Kasumi-1 (cell line): ENCODE measurements around the gene PLEKHG5.
"Not testable (repeated sequence)": the region's sequence is repeated elsewhere in the genome, so short reads cannot be mapped to it uniquely, and the experiment has no call there.

Experiments
- DNase-seq, 2 experiments: peaks; one replicate each; lab custom pipeline; 2025; lab: John Stamatoyannopoulos, UW

PLEKHG5 gene

DNA sequence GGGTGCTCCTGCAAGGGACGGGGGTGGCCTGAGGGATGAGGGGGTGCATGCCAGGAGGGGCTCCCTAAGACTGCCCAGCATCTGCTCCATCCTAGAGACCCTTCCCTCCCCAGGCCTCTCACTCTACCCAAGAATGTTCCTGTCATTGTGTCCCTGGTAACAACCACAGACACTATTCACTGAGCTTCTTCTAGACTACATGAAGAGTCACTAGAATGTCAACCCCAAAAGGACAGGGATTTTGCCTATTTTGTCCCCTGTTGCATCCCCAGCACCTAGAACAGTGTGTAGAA lies 28.4 kb downstream of the PLEKHG5 start:
- no peak for DNase-seq

DNA sequence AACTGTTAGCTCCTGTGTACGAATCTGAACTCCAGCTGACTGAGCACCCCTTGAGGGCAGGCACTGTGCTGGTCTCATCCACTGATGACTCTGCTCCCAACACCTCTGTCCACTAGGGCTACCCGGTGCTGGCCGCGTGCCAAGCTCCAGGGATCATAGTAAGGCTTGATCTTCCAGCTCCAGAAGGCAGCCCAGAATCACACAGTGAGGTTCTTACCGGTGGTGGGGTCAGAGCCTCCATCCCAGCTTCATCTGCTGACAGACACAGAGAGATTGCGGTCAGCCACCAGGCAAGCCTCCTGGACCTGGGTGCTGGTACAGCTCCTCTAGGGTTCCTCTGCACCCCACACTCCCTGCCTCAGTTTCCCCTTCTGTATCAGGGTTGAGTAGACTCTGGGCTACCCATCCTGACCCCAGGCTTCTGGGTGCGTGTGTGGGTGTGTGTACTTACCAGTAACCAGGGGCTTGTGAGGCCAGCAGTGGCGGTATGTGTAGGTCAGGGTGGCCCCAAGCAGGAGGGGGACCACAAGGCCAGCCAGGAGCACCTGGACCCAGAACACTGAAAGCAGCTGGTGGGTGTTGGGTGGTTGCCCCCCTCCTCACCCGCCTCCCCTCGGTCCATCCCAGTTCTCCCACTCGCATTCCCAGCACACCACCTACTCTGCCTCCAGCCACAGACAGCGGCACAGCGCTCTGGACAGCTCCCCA lies 28.9 kb downstream of the PLEKHG5 start:
- no peak for DNase-seq

DNA sequence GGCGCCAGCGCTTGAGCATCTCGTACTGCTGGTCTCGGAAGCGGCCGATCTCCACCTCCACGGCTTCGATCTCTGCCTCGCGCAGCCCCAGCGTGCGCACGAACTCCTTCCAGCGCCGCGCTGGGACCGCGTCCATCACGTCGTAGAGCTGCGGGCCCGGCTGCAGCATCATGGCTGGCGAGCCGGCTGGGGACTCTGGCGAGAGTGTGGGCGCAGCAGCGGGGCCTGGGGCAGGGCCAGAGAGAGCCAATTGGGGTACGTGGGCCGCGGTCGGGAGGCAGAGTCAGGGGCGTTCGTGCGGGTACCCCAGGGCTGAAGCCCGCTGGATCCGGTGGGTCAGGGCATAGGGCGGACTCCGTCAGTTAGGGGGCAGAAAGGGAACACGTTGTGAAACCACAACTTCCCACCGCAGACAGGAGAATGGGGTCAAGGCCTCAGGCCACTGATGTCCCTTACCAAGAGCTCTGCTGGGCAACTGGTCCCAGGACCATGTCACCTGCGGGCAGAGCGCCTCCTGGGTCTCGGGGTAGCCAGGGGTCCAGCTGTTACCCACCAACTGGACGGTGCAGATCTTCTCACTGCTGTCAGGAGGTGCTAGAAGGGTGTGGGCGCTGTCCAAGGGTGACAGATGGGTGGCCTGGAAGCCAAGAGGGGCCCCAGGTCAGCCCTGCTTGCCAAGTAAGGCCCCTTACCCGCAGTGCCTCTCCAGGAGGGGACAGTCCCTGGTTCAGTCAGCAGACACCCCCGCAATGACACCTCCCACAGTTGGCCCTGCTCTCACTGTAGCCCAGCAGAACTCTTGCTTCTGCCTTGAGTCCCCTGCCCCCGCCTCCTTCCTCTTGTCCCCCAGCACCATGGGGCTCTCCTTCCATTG lies 29.7 kb downstream of the PLEKHG5 start:
- DNase-seq, result no peak

DNA sequence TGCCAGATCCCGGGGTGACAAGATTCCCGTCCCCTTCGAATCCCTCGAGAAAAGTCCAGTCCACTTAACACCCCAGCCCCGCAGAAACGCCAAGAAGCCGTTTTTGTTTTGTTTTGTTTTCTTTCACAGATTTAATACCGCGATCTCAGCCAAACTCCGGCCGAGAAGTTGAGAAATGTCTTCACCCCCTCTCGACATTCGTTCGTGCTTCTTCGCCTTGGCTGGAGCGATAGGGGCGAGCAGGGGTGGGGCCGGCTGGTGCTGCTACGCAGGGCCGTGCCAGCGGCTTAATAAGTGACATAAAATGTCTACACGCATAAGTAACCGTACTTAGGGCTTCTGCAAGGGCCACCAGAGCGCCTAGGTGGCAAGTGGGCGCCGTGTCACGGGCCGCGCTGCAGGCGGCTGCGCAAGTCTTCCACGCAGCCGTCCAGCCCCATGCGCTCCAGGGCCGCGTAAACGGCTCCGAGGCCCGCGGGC lies 30.4 kb downstream of the PLEKHG5 start:
- DNase-seq, result no peak

- no peak for DNase-seq
Observed at GRCh38 chr1:6460301-6461050, 31.0 kb downstream of the PLEKHG5 start.

DNA sequence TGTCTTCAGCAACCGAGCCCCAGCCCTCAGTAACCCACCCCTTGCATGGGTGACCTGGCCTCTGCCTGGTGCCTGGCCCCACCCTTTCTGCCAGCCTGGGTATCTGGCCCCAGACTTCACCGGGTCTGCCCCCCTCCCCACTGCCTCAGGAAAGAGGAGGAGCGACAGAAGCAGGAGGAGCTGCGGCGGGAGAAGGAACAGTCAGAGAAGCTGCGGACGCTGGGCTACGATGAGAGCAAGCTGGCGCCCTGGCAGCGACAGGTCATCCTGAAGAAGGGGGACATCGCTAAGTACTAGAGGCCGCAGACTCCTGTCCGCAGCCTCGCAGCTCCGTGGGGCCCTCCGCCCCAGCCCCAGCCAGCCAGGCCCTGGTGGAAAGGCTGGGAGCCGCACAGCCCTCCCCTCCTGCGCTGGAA lies 31.6 kb downstream of the PLEKHG5 start:
- peak in 1 of 2 experiments; percentile 26 for DNase-seq

DNA sequence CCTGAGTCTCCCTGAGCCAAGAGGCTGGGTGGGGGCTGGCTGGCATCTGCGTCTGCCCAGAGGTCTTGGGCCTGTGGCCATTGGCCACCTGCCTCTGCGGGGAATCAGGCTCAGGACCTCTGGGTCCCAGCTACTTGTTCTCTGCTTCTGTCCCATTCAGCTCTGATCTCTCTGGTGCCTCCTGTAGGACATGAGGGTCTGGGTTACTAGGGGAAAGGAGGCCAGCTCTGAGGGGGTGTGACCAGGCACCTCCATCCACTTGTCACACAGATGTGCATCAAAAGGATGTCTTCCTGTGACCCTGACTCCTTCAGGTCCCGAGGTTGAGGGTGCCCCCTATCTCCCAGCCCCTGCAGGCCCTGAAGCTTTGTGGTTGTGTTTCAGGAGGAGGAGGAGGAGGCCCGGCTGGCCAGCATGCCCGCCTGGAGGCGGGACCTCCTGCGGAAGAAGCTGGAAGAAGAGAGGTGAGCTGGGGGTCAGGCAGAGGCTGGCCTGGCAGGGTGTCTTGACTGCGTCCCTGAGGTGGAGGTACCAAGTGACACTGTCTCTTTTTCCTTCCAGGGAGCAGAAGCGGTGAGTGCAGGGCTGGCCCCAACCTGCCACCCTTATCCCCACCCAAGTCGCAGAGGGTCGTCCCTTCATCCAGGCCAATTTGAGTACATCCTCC lies 34.5 kb downstream of the PLEKHG5 start:
- no peak for DNase-seq

DNA sequence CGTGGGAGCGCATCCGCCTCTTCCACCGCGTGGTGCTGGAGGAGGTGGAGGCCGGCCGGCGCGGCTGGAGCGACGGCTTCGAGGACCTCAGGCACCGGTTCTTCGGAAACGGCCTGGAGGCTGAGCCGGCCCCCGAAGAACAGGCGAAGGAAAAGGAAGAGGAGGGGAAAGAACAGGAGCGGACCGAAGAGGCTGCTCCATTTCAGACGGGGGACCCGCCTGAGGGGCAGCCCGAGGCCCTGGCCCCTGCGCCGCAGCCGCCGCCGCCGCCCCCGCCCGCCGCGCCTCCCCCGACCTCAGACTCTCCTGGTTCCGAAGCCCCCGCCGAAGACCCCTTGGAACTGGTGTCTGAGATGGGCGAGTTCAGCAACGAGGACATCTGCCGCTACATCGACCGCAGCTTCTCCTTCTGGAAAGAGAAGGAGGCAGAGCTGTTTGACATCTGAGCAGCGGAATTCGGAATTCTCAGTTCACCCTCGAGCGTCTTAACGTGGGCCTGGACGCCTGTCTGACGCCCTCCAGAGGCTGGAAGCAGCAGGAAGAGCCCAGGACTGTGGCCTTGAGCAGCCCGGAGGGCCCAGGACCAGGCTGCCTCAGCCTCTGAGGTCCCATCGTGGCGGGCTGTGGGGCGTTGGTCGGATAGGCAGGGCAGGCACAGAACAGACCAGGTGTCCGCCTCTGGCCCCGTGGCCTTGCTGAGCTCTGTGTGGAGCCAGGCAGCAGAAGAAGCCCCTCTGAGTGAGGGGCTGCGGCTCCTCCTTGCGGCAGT lies 35.5 kb downstream of the PLEKHG5 start:
- DNase-seq, result not testable (repeated sequence)

DNA sequence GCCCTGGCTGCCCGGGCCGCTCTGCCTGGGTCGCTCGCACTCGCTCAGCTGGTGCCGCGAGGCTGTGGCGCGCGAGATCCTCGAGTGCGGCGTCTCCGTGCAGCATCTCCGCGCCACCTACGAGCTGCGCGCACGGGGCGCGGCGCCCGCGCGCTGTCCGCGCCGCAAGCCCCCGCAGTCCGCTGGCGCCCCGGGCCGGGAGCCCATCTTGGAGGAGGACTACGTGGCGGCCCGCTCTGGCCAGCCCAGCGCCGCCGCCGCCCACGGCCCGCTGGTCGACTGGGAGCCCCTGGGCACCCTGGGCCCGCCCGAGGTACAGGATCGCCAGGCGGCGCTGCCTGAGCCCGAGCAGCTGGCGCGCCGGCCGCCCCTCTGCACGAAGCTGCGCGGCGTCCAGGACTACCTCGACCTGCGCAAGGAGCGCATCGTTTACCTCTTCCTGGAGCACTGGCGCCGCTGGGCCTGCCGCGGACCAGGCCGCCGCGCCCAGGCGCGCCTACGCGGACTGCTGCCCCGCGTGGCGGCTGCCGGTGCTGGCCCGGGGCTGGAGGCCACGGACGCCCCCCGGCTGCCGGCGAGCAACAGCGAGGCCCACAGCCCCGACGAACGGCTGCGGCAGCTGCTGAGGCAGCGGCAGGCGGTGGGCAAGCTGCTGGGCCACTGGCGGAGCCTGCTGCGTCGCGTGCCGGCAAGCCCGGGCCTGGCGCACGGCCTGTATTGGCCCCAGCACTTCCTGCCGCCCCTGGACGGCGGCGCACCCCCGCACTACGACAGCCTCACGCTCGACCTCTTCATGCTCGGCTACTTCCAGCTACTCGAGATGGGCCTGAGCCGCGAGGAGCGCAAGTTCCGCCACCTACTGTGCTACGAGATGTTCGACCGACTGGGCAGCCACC lies 36.4 kb downstream of the PLEKHG5 start:
- DNase-seq, result no peak

- not testable (repeated sequence) for DNase-seq
Observed at GRCh38 chr1:6453895-6454855, 37.3 kb downstream of the PLEKHG5 start.

GRCh38 chr1:6450943-6451373 lies 40.5 kb downstream of the PLEKHG5 start:
- no peak for DNase-seq

GRCh38 chr1:6450486-6450885 lies 41.0 kb downstream of the PLEKHG5 start:
- not testable (repeated sequence) for DNase-seq

DNA sequence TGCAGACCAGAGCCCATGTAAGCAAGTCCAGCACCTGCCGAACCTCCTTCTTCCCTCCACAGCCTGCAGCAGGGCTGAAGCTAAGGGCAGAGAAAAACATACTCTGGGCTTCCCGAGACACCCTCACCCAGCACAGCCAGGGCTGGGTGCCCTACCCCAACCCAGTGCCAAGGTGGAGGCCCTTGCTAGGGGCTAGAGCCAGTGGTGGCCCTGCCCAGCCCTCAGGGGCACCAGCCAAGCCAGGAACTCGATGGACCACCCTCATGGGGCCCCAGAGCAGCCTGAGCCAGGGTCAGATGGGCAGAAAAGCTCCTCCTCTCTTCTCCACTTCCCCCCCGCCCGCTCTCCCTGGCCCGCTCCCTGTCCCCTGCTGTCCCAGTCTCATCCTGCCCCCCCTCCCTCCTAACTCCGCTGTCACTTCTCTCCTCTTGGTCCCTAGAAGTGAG lies 41.4 kb downstream of the PLEKHG5 start:
- no peak for DNase-seq

DNA sequence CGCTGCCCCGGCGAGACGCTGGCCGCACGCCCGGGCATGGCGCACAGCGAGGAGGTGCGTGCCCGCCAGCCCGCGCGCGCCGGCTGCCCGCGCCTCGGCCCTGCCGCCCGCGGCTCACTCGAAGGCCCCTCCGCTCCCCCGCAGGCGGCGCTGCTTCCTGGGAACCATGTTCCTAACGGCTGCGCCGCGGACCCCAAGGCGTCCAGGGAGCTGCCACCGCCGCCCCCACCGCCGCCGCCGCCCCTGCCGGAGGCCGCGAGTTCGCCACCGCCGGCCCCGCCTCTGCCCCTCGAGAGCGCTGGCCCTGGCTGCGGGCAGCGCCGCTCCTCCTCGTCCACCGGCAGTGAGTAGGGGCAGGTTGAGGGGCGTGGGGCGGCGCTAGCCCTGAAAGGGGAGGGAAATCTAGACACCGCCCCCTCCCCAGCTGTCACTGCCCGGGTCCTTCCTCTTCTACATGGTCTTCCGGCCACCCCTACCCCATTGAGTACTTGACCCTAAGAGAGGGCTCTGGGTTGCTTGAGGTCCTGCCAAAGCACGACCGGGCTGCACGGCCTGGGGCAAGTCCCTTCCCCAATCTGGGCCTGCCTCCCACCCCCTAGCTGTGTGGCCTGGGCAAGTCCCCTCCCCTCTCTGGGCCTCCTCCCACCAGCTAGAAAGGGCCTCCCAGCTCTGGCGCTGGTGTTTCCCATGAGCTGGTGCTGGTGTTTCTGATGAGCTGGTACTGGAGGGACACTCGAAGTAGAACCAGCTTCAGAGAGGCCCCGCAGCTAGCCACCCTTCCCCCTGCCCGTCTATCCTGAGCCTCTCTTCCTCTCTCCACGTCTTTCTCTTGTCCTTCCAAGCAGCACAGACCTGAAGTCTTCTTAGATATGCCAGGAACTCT lies 42.5 kb downstream of the PLEKHG5 start:
- DNase-seq, result peak in 1 of 2 experiments; percentile 7

GRCh38 chr1:6447818-6448748 lies 43.4 kb downstream of the PLEKHG5 start:
- no peak for DNase-seq

DNA sequence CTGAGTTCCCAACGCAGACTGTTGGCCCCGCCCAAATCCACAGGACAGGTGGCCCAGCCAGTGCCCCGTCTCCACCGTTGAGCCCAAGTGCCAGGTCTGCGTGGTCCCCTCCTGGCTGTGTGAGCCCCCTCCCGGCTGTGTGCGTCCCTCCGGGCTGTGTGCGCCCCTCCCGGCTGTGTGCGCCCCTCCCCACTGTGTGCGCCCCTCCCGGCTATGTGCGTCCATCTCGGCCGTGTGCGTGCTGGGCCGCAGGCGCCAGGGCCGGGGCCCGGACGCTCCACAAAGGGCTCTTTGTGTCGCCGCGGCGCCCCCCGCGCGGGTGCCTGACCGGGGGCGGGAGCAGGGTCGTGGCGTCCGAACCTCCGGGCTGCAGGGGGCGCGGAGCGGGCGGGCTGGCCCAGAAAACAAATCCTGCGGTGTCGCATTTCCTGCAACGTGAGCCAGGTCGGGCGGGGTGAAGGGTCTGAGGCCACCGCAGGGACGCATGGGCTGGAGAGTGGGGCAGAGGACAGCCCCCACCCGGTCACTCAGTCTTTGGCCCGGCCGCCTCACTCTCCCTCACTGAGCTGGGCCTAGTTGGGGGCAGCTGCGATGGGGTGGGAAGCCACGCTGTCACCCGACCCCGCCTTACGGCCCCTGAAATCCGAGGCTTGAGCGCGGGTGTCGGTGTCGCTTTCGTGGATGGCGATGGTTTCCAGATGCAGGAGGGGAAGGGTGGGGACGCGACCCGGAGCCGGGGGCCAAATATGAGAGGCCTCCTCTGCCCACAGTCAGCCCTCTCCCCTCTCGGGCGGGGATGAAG lies 44.2 kb downstream of the PLEKHG5 start:
- DNase-seq, result no peak
